ENCODE data around the gene AURKAIP1. TPM values are rescaled to one million over a fixed set of nuclear protein-coding genes. Genes with fewer than 3 reads are reported as not detected.

The AURKAIP1 gene
- total and polyA plus RNA-seq, 2 of the 13 experiments (the other 11 are each of a cell fraction or from before 2014, with no cell fraction given) = 69.5 to 175 TPM

- 0 out of 2 replicates have a peak, but pooled peaks have one; percentile 28 for TF ChIP-seq ZNF800 (CRISPR knock-in tag; IDR thresholded peaks at IDR 0.05)
- peak; percentile 89 for TF ChIP-seq ARNT2 (CRISPR knock-in tag; IDR thresholded peaks at IDR 0.05; ENCODE audit: low read depth)
- no peak for TF ChIP-seq KAT2B (IDR thresholded peaks at IDR 0.05; ENCODE audit: borderline replicate concordance, low read depth, low read length)
- peak; percentile 28; the same call in 1 of the 2 replicates for TF ChIP-seq ZNF34 (CRISPR knock-in tag; IDR thresholded peaks at IDR 0.05; ENCODE audit: borderline replicate concordance)
- TF ChIP-seq GMEB1 (CRISPR knock-in tag; IDR thresholded peaks at IDR 0.05; ENCODE audit: borderline replicate concordance) = peak; percentile 88
- TF ChIP-seq ESRRA (CRISPR knock-in tag; IDR thresholded peaks at IDR 0.05; ENCODE audit: low read depth) = peak; percentile 59; the same call in 1 of the 2 replicates
- TF ChIP-seq SATB2 (CRISPR knock-in tag; IDR thresholded peaks at IDR 0.05) = no peak; the same call in 1 of the 2 replicates
- peak; percentile 75; the same call in 1 of the 2 replicates for TF ChIP-seq ZNF558 (CRISPR knock-in tag; IDR thresholded peaks at IDR 0.05; ENCODE audit: borderline replicate concordance)
- TF ChIP-seq ZNF784 (CRISPR knock-in tag; IDR thresholded peaks at IDR 0.05; ENCODE audit: borderline replicate concordance) = peak; percentile 83
- TF ChIP-seq ZNF597 (CRISPR knock-in tag; IDR thresholded peaks at IDR 0.05) = no peak
- peak; percentile 98 for TF ChIP-seq PHF20 (CRISPR knock-in tag; IDR thresholded peaks at IDR 0.05)
- TF ChIP-seq HNRNPK (IDR thresholded peaks at IDR 0.05; ENCODE audit: low read depth, low read length, poor library complexity, severe bottlenecking) = peak; percentile 70
- TF ChIP-seq RXRB (CRISPR knock-in tag; IDR thresholded peaks at IDR 0.05; ENCODE audit: borderline replicate concordance) = peak; percentile 65
- no peak for TF ChIP-seq ZSCAN5A (CRISPR knock-in tag; IDR thresholded peaks at IDR 0.05; ENCODE audit: borderline replicate concordance)
- TF ChIP-seq ZNF816 (CRISPR knock-in tag; IDR thresholded peaks at IDR 0.05; ENCODE audit: borderline replicate concordance) = peak; percentile 93; the same call in 1 of the 2 replicates
- TF ChIP-seq MAZ (IDR thresholded peaks at IDR 0.05; ENCODE audit: borderline replicate concordance, low read depth, low read length) = peak; percentile 32; the same call in 1 of the 2 replicates
- TF ChIP-seq MAZ (CRISPR knock-in tag; IDR thresholded peaks at IDR 0.05; ENCODE audit: low read depth) = peak; percentile 80
- TF ChIP-seq ZNF777 (CRISPR knock-in tag; IDR thresholded peaks at IDR 0.05) = no peak
- TF ChIP-seq POGZ (CRISPR knock-in tag; IDR thresholded peaks at IDR 0.05) = peak; percentile 76; the same call in 1 of the 2 replicates
- TF ChIP-seq DDIT3 (CRISPR knock-in tag; IDR thresholded peaks at IDR 0.05) = no peak
These were observed 32.0 kb upstream of the AURKAIP1 start, which contains the start of gene MRPL20 (continued) for GRCh38 chr1:1406821-1407635.
